IMR-90 (cell line): ENCODE measurements around the gene OSBPL2.

Experiments
- SMC3 ChIP-seq: fragments of 150-350 bp; IDR thresholded peaks from 2 replicates; pipeline ENCODE4 v1.6.1; 2016; ENCODE audit warnings: low read depth, mild to moderate bottlenecking, antibody characterized with exemption, low read length, moderate library complexity
- TF ChIP-seq, protein P1 (sequence below): fragments of 150-350 bp; IDR thresholded peaks from 2 replicates; pipeline ENCODE4 v1.6.1; 2016; ENCODE audit warnings: low read depth, mild to moderate bottlenecking, low read length, moderate library complexity, borderline replicate concordance

DNA sequence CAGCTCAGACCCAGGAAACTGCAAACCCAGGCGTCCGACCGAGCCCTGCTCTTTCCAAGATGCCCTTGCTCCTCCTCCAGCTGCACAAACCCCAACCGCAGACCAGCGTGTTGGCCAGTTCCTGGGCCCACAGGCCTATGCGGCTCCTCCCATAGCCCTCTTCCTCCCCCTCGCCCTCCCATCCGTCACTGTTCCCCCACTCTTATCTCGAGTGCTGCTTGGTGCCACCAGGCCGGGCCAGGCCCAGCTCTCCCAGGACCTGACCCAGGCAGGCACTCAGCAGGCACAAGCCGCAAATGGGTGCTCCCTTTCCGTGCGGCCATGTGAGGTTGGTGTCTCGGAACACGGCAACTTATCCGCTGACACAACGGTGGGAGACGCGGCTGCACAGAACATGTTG, 93.0 kb downstream of the OSBPL2 start:
- no peak for TF ChIP-seq SMC3
- TF ChIP-seq, protein P1, sequence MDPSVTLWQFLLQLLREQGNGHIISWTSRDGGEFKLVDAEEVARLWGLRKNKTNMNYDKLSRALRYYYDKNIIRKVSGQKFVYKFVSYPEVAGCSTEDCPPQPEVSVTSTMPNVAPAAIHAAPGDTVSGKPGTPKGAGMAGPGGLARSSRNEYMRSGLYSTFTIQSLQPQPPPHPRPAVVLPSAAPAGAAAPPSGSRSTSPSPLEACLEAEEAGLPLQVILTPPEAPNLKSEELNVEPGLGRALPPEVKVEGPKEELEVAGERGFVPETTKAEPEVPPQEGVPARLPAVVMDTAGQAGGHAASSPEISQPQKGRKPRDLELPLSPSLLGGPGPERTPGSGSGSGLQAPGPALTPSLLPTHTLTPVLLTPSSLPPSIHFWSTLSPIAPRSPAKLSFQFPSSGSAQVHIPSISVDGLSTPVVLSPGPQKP = no peak
